H1 (cell line): Measurements from ENCODE around the gene ABI3BP. TPM values are rescaled to one million over a fixed set of nuclear protein-coding genes. Genes with fewer than 3 reads are reported as not detected.

Experiments
- CTCF ChIA-PET: fragments of 300-600 bp; sonication (Branson Sonifier 250); formaldehyde crosslinking; loops from one replicate; lab custom pipeline; 2021; ENCODE audit not compliant: partially characterized antibody; lab: Charles Lee
- POLR2A ChIA-PET: fragments of 300-600 bp; sonication (Branson Sonifier 250); formaldehyde crosslinking; loops from one replicate; lab custom pipeline; 2021; ENCODE audit warnings: inconsistent platforms; ENCODE audit not compliant: partially characterized antibody; lab: Charles Lee
- DNase-seq, 2 experiments: peaks; one replicate each; pipeline versions ENCODE4 v3.0.0 to v3.0.0-alpha.2; 2010 to 2022; ENCODE audit warnings: low spot score in 2 of 2, low read depth in 1 of 2, mixed read lengths in 1 of 2
- FAIRE-seq: peaks from 2 replicates; lab custom pipeline; 2011; peaks lifted over from hg19 to GRCh38; lab: Jason Lieb, UNC
- H2AFZ ChIP-seq: 2 replicates; pipeline ENCODE4 v1.8.1; 2012; ENCODE audit warnings: low read length, inconsistent platforms
- H2AK5ac ChIP-seq: 2 replicates; pipeline ENCODE4 v1.6.1; 2013; ENCODE audit warnings: low read depth, low read length
- H2BK120ac ChIP-seq: replicated peaks from 2 replicates; pipeline ENCODE3; 2013; ENCODE audit warnings: low read depth, low read length, inconsistent platforms
- H2BK12ac ChIP-seq: 2 replicates; pipeline ENCODE4 v1.6.1; 2013; ENCODE audit warnings: low read depth, low read length
- H2BK15ac ChIP-seq: 2 replicates; pipeline ENCODE4 v1.6.1; 2013; ENCODE audit warnings: low read length
- H2BK20ac ChIP-seq: 2 replicates; pipeline ENCODE4 v1.6.1; 2013; ENCODE audit warnings: low read length
- H2BK5ac ChIP-seq: 2 replicates; pipeline ENCODE4 v1.6.1; 2013; ENCODE audit warnings: low read depth, low read length
- H3K14ac ChIP-seq: 2 replicates; pipeline ENCODE4 v1.6.1; 2013; ENCODE audit warnings: inconsistent platforms; ENCODE audit not compliant: insufficient read length
- H3K18ac ChIP-seq: 2 replicates; pipeline ENCODE4 v1.6.1; 2013; ENCODE audit warnings: low read length; ENCODE audit errors: extremely low read depth
- H3K23ac ChIP-seq: 2 replicates; pipeline ENCODE4 v1.6.1; 2013; ENCODE audit warnings: inconsistent platforms; ENCODE audit not compliant: insufficient read length
- H3K23me2 ChIP-seq: 2 replicates; pipeline ENCODE4 v1.6.1; 2013; ENCODE audit warnings: low read depth, low read length
- H3K27ac ChIP-seq: 2 replicates; pipeline ENCODE4 v1.6.1; 2011; ENCODE audit warnings: low read depth, low read length, inconsistent platforms
- H3K27me3 ChIP-seq, 4 experiments: replicated peaks in 1 of 4; 1 replicate in 1 of 4; 2 replicates in 3 of 4; pipeline versions ENCODE4 v1.6.1 to v1.8.1; 2011 to 2013; ENCODE audit warnings: low read length in 3 of 4, mild to moderate bottlenecking in 3 of 4, inconsistent platforms in 2 of 4, mixed read lengths in 2 of 4, moderate library complexity in 1 of 4; ENCODE audit not compliant: control insufficient read depth in 3 of 4, insufficient read depth in 3 of 4; ENCODE audit errors: extremely low read depth in 1 of 4
- H3K36me3 ChIP-seq, 4 experiments: 2 replicates each; pipeline versions ENCODE4 v1.6.1 to v1.8.1; 2011 to 2013; ENCODE audit warnings: mild to moderate bottlenecking in 4 of 4, low read length in 3 of 4, moderate library complexity in 2 of 4, control low read depth in 1 of 4, inconsistent platforms in 1 of 4; ENCODE audit not compliant: insufficient read depth in 4 of 4, control insufficient read depth in 2 of 4
- H3K4ac ChIP-seq: replicated peaks from 2 replicates; pipeline ENCODE3; 2013; ENCODE audit warnings: low read length, low read depth, mixed read lengths, inconsistent platforms; ENCODE audit not compliant: insufficient read length
- H3K4me1 ChIP-seq, 4 experiments: replicated peaks in 1 of 4; 1 replicate in 1 of 4; 2 replicates in 3 of 4; pipeline versions ENCODE4 v1.6.1 to v1.8.1; 2011 to 2013; ENCODE audit warnings: low read length in 3 of 4, inconsistent platforms in 2 of 4, mixed read lengths in 1 of 4; ENCODE audit not compliant: insufficient read depth in 4 of 4, control insufficient read depth in 3 of 4
- H3K4me2 ChIP-seq, 2 experiments: 2 replicates each; pipeline versions ENCODE4 v1.6.1 to v1.8.1; 2011 to 2013; ENCODE audit warnings: low read depth in 2 of 2, low read length in 2 of 2, control low read depth in 1 of 2, inconsistent platforms in 1 of 2, mild to moderate bottlenecking in 1 of 2; ENCODE audit not compliant: insufficient read depth in 1 of 2
- H3K4me3 ChIP-seq, 4 experiments: fragments of 200-600, 300-600 bp in 1 of 4; sonication (generic), shearing (Covaris generic), sonication (Bioruptor Twin) in 1 of 4; 2 replicates each; pipeline versions ENCODE4 v1.5.1 to v1.8.1; 2011 to 2016; ENCODE audit warnings: low read length in 4 of 4, low read depth in 3 of 4, control low read depth in 2 of 4, inconsistent platforms in 2 of 4, mild to moderate bottlenecking in 2 of 4, mixed read lengths in 1 of 4, moderate library complexity in 1 of 4; ENCODE audit not compliant: insufficient read depth in 2 of 4; ENCODE audit errors: extremely low read depth in 1 of 4
- H3K56ac ChIP-seq: replicated peaks from 2 replicates; pipeline ENCODE3; 2013; ENCODE audit warnings: low read depth, mild to moderate bottlenecking, mixed read lengths, low read length, inconsistent platforms; ENCODE audit not compliant: insufficient read length
- H3K79me1 ChIP-seq: 2 replicates; pipeline ENCODE4 v1.6.1; 2013; ENCODE audit warnings: low read depth, low read length, control low read depth
- H3K79me2 ChIP-seq, 2 experiments: 2 replicates each; pipeline versions ENCODE4 v1.6.1 to v1.8.1; 2012 to 2013; ENCODE audit warnings: low read length in 2 of 2, mild to moderate bottlenecking in 2 of 2, inconsistent platforms in 1 of 2; ENCODE audit not compliant: insufficient read depth in 2 of 2, control insufficient read depth in 1 of 2
- H3K9ac ChIP-seq, 4 experiments: replicated peaks in 1 of 4; 1 replicate in 1 of 4; 2 replicates in 3 of 4; pipeline versions ENCODE4 v1.6.1 to v1.8.1; 2011 to 2013; ENCODE audit warnings: low read depth in 3 of 4, low read length in 3 of 4, control low read depth in 2 of 4, mild to moderate bottlenecking in 2 of 4, moderate library complexity in 2 of 4, inconsistent platforms in 1 of 4; ENCODE audit errors: extremely low read depth in 1 of 4
- H3K9me3 ChIP-seq, 2 experiments: 2 replicates each; pipeline versions ENCODE4 v1.6.1 to v1.8.1; 2012 to 2013; ENCODE audit warnings: mild to moderate bottlenecking in 2 of 2, moderate library complexity in 2 of 2, control low read depth in 1 of 2, inconsistent platforms in 1 of 2, low read depth in 1 of 2, low read length in 1 of 2, mixed read lengths in 1 of 2; ENCODE audit not compliant: insufficient read depth in 2 of 2
- H4K20me1 ChIP-seq, 2 experiments: replicated peaks in 1 of 2; 2 replicates each; pipeline versions ENCODE3 to v1.8.1; 2011 to 2013; ENCODE audit warnings: inconsistent platforms in 2 of 2, low read length in 2 of 2, mild to moderate bottlenecking in 1 of 2; ENCODE audit not compliant: insufficient read depth in 2 of 2, control insufficient read depth in 1 of 2
- H4K5ac ChIP-seq: 2 replicates; pipeline ENCODE4 v1.6.1; 2013; ENCODE audit warnings: low read length, low read depth, mixed read lengths, inconsistent platforms; ENCODE audit not compliant: insufficient read length
- H4K8ac ChIP-seq: 2 replicates; pipeline ENCODE4 v1.8.0; 2013; ENCODE audit warnings: mild to moderate bottlenecking, moderate library complexity, low read length, inconsistent platforms; ENCODE audit not compliant: insufficient read depth; ENCODE audit errors: extremely low read depth
- H4K91ac ChIP-seq: replicated peaks from 2 replicates; pipeline ENCODE3; 2013; ENCODE audit warnings: low read length, mixed read lengths, inconsistent platforms; ENCODE audit not compliant: insufficient read length
- CREB1 ChIP-seq: IDR thresholded peaks from 2 replicates; pipeline ENCODE4 v1.6.1; 2012; ENCODE audit warnings: inconsistent platforms
- GABPA ChIP-seq: IDR thresholded peaks from 2 replicates; pipeline ENCODE4 v1.6.1; 2011; ENCODE audit warnings: mild to moderate bottlenecking, low read length, moderate library complexity, borderline replicate concordance; ENCODE audit not compliant: insufficient read depth
- JUN ChIP-seq: IDR thresholded peaks from 2 replicates; pipeline ENCODE4 v1.6.1; 2011; ENCODE audit warnings: low read depth, mild to moderate bottlenecking, improper control_type of control experiment, low read length
- NRF1 ChIP-seq: IDR thresholded peaks from 2 replicates; pipeline ENCODE4 v1.6.1; 2011; ENCODE audit warnings: mild to moderate bottlenecking, low read depth, low read length, improper control_type of control experiment
- SAP30 ChIP-seq: fragments of 300-600 bp; sonication (generic); IDR thresholded peaks from 2 replicates; pipeline ENCODE4 v1.7.1; 2012; ENCODE audit warnings: low read length, moderate library complexity, mild to moderate bottlenecking, inconsistent platforms; ENCODE audit not compliant: insufficient read depth, insufficient replicate concordance
- SIN3A ChIP-seq, 2 experiments: IDR thresholded peaks in 1 of 2; conservative IDR thresholded peaks in 1 of 2; 2 replicates each; pipeline ENCODE4 v1.6.1; 2011 to 2012; ENCODE audit warnings: low read length in 2 of 2, improper control_type of control experiment in 1 of 2, low read depth in 1 of 2, mild to moderate bottlenecking in 1 of 2
- SIX5 ChIP-seq: IDR thresholded peaks from 2 replicates; pipeline ENCODE4 v1.6.1; 2011; ENCODE audit warnings: mild to moderate bottlenecking, low read depth, low read length
- TCF12 ChIP-seq: IDR thresholded peaks from 2 replicates; pipeline ENCODE4 v1.6.1; 2011; ENCODE audit warnings: low read depth, mild to moderate bottlenecking, low read length
- ZNF274 ChIP-seq: IDR thresholded peaks from 2 replicates; pipeline ENCODE4 v1.7.0; 2012; ENCODE audit warnings: low read length, borderline replicate concordance; ENCODE audit errors: extremely low read depth
- WGBS, 2 experiments: shearing (Covaris generic) in 1 of 2; methylation state at CpG; one replicate each; pipeline versions ENCODE4 v1.1.6 to v1.1.7; 2013 to 2015; ENCODE audit warnings: low lambda C conversion rate in 2 of 2, mixed read lengths in 2 of 2, inconsistent platforms in 1 of 2, low coverage in 1 of 2, missing lambda C conversion rate in 1 of 2; ENCODE audit not compliant: insufficient replicate concordance in 2 of 2, insufficient coverage in 1 of 2, insufficient read length in 1 of 2; ENCODE audit errors: extremely low coverage in 1 of 2, missing lambda C conversion rate in 1 of 2; 5-methylcytosine and 5-hydroxymethylcytosine counted together
- polyA plus RNA-seq, 7 experiments: library from polyadenylated mRNA; depleted of rRNA in 3 of 7; stranded (reverse) in 5 of 7; unstranded in 2 of 7; fragments of >200 nt in 5 of 7; fragments of 200-250 nt in 2 of 7; gene quantifications; 1 replicate in 5 of 7; 2 replicates in 1 of 7; 4 replicates in 1 of 7; pipeline versions ENCODE4 v1.2.1 to v1.2.3, GENCODE V29; 2011 to 2013; ENCODE audit warnings: missing spikeins in 2 of 7, mixed read lengths in 2 of 7
- total RNA-seq: library from RNA; stranded (reverse); fragmentation: NEBNext Ultra II Directional; extraction: Animal tissue kit (Norgen Biotek cat#: 25700); gene quantifications from 2 replicates; pipeline ENCODE4 v1.2.1, GENCODE V29; 2021

Gene ABI3BP
- total and polyA plus RNA-seq, 2 of the 8 experiments (the other 6 are each of a cell fraction or from before 2014, with no cell fraction given) = 0.08 to 0.32 TPM

DNA sequence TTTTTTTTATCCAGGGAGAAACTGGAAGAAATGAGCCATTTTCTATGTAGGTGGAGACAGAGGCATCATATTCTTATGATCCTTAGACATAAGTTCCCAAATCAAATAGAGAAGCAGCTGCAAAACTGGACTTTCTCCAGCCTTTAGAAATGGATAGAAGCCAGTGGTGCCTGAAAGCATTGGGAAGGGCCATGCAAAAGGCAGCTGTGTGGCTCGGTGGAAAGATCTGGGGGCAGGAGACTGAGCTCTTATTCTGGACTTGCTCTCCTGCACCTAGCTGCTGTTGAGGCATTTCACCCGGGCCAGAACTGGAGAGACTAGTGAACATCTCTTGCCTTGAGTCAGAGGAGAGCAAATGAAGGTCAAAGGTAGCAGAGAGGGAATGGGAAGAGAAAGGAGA lies 210.9 kb downstream of the ABI3BP start:
- Histone ChIP-seq H3K79me2 (no peaks in the 10 kb centered on the region), H3K9me3 (no peaks in the 10 kb centered on the region), H3K27me3 (peaks cover 0 to 1% (median 0%) of the 10 kb centered on the region in 4 experiments; a peak in 1 of 7 replicates), H3K56ac (no peak overlapping the region), H4K91ac (no peak overlapping the region), H3K36me3 (no peaks in the 10 kb centered on the region), H2AK5ac (no peak overlapping the region), H3K23ac (no peak overlapping the region), H2BK12ac (no peak overlapping the region), H3K4me2 (no peak overlapping the region), H3K23me2 (no peaks in the 10 kb centered on the region), H3K79me1 (no peaks in the 10 kb centered on the region), H3K18ac (no peak overlapping the region), H3K9ac (no peak overlapping the region), H3K4ac (no peak overlapping the region), H3K14ac (no peak overlapping the region), H3K4me3 (no peak overlapping the region), H4K20me1 (no peaks in the 10 kb centered on the region), H2AFZ (no peak overlapping the region), H3K4me1 (no peaks in the 10 kb centered on the region), H2BK120ac (no peak overlapping the region), H2BK20ac (no peak overlapping the region), H3K27ac (no peak overlapping the region), H2BK15ac (no peak overlapping the region), H4K5ac (no peak overlapping the region), H4K8ac (no peak overlapping the region), H2BK5ac (no peak overlapping the region)
- ChIA-PET CTCF (interaction anchor here (0.7 to 1.0 kb wide), 2 partner anchors 10 to 11 kb away, joined by 3 to 4 read pairs; no protein-coding TSS in a partner anchor), POLR2A (no interaction called here)
- TF ChIP-seq SAP30 = no peak
- TF ChIP-seq TCF12 = no peak
- no peak for TF ChIP-seq GABPA
- TF ChIP-seq NRF1 = no peak
- TF ChIP-seq SIX5 = no peak
- no peak for TF ChIP-seq SIN3A (conservative IDR thresholded peaks at IDR 0.05 in 1 of 2, IDR thresholded peaks at IDR 0.05 in 1 of 2; ENCODE audit: low read depth in 1 of 2, low read length in 2 of 2)
- no peak for TF ChIP-seq ZNF274
- TF ChIP-seq CREB1 = no peak
- no peak for TF ChIP-seq JUN
- DNase-seq (no peak), FAIRE-seq (no peak)
- 84% methylated on average over 2 of the region's 2 CpGs; no CpG with 5 or more reads in 1 of the 2 experiments for WGBS, 2 experiments
